ENCODE results near the gene TNFRSF19.

DNA sequence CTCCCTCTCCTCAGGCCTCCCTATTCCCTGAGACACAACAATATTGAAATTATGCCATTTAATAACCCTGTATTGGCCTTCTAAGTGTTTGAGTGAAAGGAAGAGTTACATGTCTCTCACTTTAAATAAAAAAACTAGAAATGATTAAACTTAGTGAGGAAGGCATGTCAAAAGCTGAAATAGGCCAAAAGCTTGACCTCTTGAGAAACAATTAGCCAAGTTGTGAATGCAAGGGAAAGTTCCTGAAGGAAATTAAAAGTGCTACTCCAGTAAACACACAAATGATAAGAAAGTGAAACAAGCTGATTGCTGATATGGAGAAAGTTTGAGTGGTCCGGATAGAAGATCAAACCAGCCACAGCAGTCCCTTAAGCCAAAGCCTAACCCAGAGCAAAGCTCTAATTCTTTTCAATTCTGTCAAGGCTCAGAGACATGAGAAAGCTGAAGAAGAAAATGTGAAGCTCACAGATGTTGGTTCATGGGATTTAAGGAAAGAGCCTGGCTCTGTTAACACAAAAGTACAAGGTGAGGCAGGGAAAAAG is 127.6 kb downstream of the TNFRSF19 start:
- TF ChIP-seq, protein P1, sequence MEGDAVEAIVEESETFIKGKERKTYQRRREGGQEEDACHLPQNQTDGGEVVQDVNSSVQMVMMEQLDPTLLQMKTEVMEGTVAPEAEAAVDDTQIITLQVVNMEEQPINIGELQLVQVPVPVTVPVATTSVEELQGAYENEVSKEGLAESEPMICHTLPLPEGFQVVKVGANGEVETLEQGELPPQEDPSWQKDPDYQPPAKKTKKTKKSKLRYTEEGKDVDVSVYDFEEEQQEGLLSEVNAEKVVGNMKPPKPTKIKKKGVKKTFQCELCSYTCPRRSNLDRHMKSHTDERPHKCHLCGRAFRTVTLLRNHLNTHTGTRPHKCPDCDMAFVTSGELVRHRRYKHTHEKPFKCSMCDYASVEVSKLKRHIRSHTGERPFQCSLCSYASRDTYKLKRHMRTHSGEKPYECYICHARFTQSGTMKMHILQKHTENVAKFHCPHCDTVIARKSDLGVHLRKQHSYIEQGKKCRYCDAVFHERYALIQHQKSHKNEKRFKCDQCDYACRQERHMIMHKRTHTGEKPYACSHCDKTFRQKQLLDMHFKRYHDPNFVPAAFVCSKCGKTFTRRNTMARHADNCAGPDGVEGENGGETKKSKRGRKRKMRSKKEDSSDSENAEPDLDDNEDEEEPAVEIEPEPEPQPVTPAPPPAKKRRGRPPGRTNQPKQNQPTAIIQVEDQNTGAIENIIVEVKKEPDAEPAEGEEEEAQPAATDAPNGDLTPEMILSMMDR (IDR thresholded peaks at IDR 0.05 in 8 of 11, conservative IDR thresholded peaks at IDR 0.05 in 3 of 11), result no peak
- TF ChIP-seq POLR2AphosphoS5 (IDR thresholded peaks at IDR 0.05), result no peak

Data from spleen (tissue), 7 donors.